NCI-H2227 (cell line): ENCODE data around the gene SLC16A4.
"Not testable (repeated sequence)": the region's sequence is repeated elsewhere in the genome, so short reads cannot be mapped to it uniquely, and the experiment has no call there.

Experiments
- DNase-seq: peaks from one replicate; lab custom pipeline; 2025; ENCODE audit not compliant: unreplicated experiment; lab: John Stamatoyannopoulos, UW

SLC16A4 gene

GRCh38 chr1:110390692-110391245 is at the start of gene SLC16A4:
Gene SLC16A4, minus strand, starts transcription at chr1:110391026. Its CDS starts 1,703 bp downstream, at chr1:110389323.
- DNase-seq = peak; percentile 43

GRCh38 chr1:110439873-110440272 is 49.0 kb upstream of the SLC16A4 start:
- not testable (repeated sequence) for DNase-seq

GRCh38 chr1:110438893-110439292 is 48.1 kb upstream of the SLC16A4 start:
- DNase-seq = no peak

- not testable (repeated sequence) for DNase-seq
Observed at GRCh38 chr1:110437645-110438299, 46.9 kb upstream of the SLC16A4 start.

- peak; percentile 10 for DNase-seq
Observed at GRCh38 chr1:110436635-110437034, 45.8 kb upstream of the SLC16A4 start.

GRCh38 chr1:110434946-110435345 is 44.1 kb upstream of the SLC16A4 start:
- DNase-seq = no peak

- peak; percentile 14 for DNase-seq
Observed at GRCh38 chr1:110433803-110434202, 43.0 kb upstream of the SLC16A4 start.

GRCh38 chr1:110433213-110433612 is 42.4 kb upstream of the SLC16A4 start:
- DNase-seq = no peak

- no peak for DNase-seq
Observed at GRCh38 chr1:110430901-110431300, 40.1 kb upstream of the SLC16A4 start.

GRCh38 chr1:110430366-110430765 is 39.5 kb upstream of the SLC16A4 start:
- DNase-seq = no peak

GRCh38 chr1:110428946-110429345 is 38.1 kb upstream of the SLC16A4 start:
- no peak for DNase-seq

GRCh38 chr1:110426854-110427253 is 36.0 kb upstream of the SLC16A4 start:
- no peak for DNase-seq

GRCh38 chr1:110425612-110426152 is 34.9 kb upstream of the SLC16A4 start:
- peak; percentile 27 for DNase-seq

GRCh38 chr1:110424699-110425611 is 34.1 kb upstream of the SLC16A4 start:
- peak; percentile 22 for DNase-seq

- no peak for DNase-seq
Observed at GRCh38 chr1:110420874-110421793, 30.3 kb upstream of the SLC16A4 start.

GRCh38 chr1:110420023-110420662 is 29.3 kb upstream of the SLC16A4 start:
- DNase-seq = no peak

- DNase-seq = no peak
Observed at GRCh38 chr1:110418729-110419128, 27.9 kb upstream of the SLC16A4 start.

GRCh38 chr1:110413045-110413444 is 22.2 kb upstream of the SLC16A4 start:
- DNase-seq = not testable (repeated sequence)

GRCh38 chr1:110412576-110412975 is 21.8 kb upstream of the SLC16A4 start:
- DNase-seq = peak; percentile 72

- no peak for DNase-seq
Observed at GRCh38 chr1:110411173-110411735, 20.4 kb upstream of the SLC16A4 start.
